Neural crest cell (in vitro differentiated cells): ENCODE results near the gene SOCS4. TPM values are rescaled to one million over a fixed set of nuclear protein-coding genes. Genes with fewer than 3 reads are reported as not detected.

Source experiments
- DNase-seq: peaks from one replicate; pipeline ENCODE4 v3.0.0; 2021; ENCODE audit warnings: low read depth, mixed read lengths, low spot score
- H3K27ac Mint-ChIP-seq: one replicate; pipeline ENCODE4 v1.8.0; 2021; ENCODE audit warnings: mild to moderate bottlenecking, mixed read lengths; ENCODE audit not compliant: unreplicated experiment
- H3K27me3 Mint-ChIP-seq: 2 replicates; pipeline ENCODE4 v1.8.0; 2021; ENCODE audit warnings: low read depth, mild to moderate bottlenecking, mixed read lengths
- H3K36me3 Mint-ChIP-seq: 2 replicates; pipeline ENCODE4 v1.8.0; 2021; ENCODE audit warnings: low read depth, mild to moderate bottlenecking, mixed read lengths
- H3K4me1 Mint-ChIP-seq: 2 replicates; pipeline ENCODE4 v1.8.0; 2021; ENCODE audit warnings: mixed read lengths
- H3K4me3 Mint-ChIP-seq: one replicate; pipeline ENCODE4 v1.8.0; 2021; ENCODE audit warnings: mild to moderate bottlenecking, mixed read lengths
- H3K9me3 Mint-ChIP-seq: 2 replicates; pipeline ENCODE4 v1.8.0; 2021; ENCODE audit warnings: mixed read lengths
- CTCF ChIP-seq: fragments of 200-600 bp; sonication (generic); conservative IDR thresholded peaks from 2 replicates; pipeline ENCODE4 v1.5.0; 2021; ENCODE audit warnings: antibody characterized with exemption, mild to moderate bottlenecking
- total RNA-seq: library from RNA; stranded (reverse); gene quantifications from 2 replicates; pipeline ENCODE4 v1.2.1, GENCODE V29; 2021

SOCS4 gene
- total RNA-seq, 1 donor from 2014 or later = 38.6 TPM

- Mint-ChIP-seq H3K27ac (no peak overlapping the region), H3K4me1 (peaks cover 5% of the 10 kb centered on the region), H3K4me3 (no peak overlapping the region), H3K9me3 (no peaks in the 10 kb centered on the region), H3K27me3 (no peaks in the 10 kb centered on the region), H3K36me3 (no peaks in the 10 kb centered on the region)
- no peak for DNase-seq
- TF ChIP-seq CTCF = no peak
Measured at GRCh38 chr14:55045087-55045486, 18.1 kb downstream of the SOCS4 start.

- TF ChIP-seq CTCF = no peak
- no peak for DNase-seq
- Mint-ChIP-seq H3K9me3 (no peaks in the 10 kb centered on the region), H3K36me3 (peaks cover 3% of the 10 kb centered on the region), H3K4me1 (peaks cover 17% of the 10 kb centered on the region), H3K27ac (no peak overlapping the region), H3K27me3 (no peaks in the 10 kb centered on the region), H3K4me3 (no peak overlapping the region)
Measured at GRCh38 chr14:55047301-55048053, 20.4 kb downstream of the SOCS4 start.

GRCh38 chr14:55048900-55049436, 21.9 kb downstream of the SOCS4 start:
- Mint-ChIP-seq H3K27me3 (no peaks in the 10 kb centered on the region), H3K4me1 (peaks cover 30% of the 10 kb centered on the region), H3K27ac (no peak overlapping the region), H3K9me3 (no peaks in the 10 kb centered on the region), H3K4me3 (peak overlapping the region; percentile 35), H3K36me3 (peaks cover 10% of the 10 kb centered on the region)
- no peak for TF ChIP-seq CTCF
- no peak for DNase-seq

- Mint-ChIP-seq H3K36me3 (peaks cover 17% of the 10 kb centered on the region), H3K27me3 (no peaks in the 10 kb centered on the region), H3K4me3 (peak overlapping the region; percentile 97), H3K27ac (peak overlapping the region; percentile 100), H3K4me1 (peaks cover 41% of the 10 kb centered on the region), H3K9me3 (no peaks in the 10 kb centered on the region)
- no peak for TF ChIP-seq CTCF
- no peak for DNase-seq
Measured at GRCh38 chr14:55051165-55051422, 24.1 kb downstream of the SOCS4 start.

GRCh38 chr14:55051423-55052268, 24.6 kb downstream of the SOCS4 start, which contains the start of gene MAPK1IP1L:
TSS of gene MAPK1IP1L (plus strand) at chr14:55051647. CDS start at chr14:55061684, 10,037 bp downstream.
- H3K9me3 Mint-ChIP-seq = no peaks in the 10 kb centered on the region
- TF ChIP-seq CTCF = peak; percentile 99
- H3K4me3 Mint-ChIP-seq = peak within 1 kb of the TSS; percentile 97
- H3K27me3 Mint-ChIP-seq = no peaks in the 10 kb centered on the region
- DNase-seq = peak; percentile 97
- peaks cover 17% of the 10 kb centered on the region for H3K36me3 Mint-ChIP-seq
- H3K4me1 Mint-ChIP-seq = peaks cover 41% of the 10 kb centered on the region
- peak within 1 kb of the TSS; percentile 100 for H3K27ac Mint-ChIP-seq
